ENCODE data around the gene SUCLG1.
"Not testable (repeated sequence)": the region's sequence is repeated elsewhere in the genome, so short reads cannot be mapped to it uniquely, and the experiment has no call there.

Gene SUCLG1

GRCh38 chr2:84459018-84459943 is at the start of gene SUCLG1:
TSS of gene SUCLG1 (minus strand) at chr2:84459280. CDS start at chr2:84459269, 11 bp downstream.
- DNase-seq (ENCODE audit: low read depth in 2 of 2, low spot score in 1 of 2) = peak; percentile 55 to 74

GRCh38 chr2:84498150-84498799 is 39.2 kb upstream of the SUCLG1 start:
- no peak for DNase-seq (ENCODE audit: low read depth in 2 of 2, low spot score in 1 of 2)

- DNase-seq (ENCODE audit: low read depth in 2 of 2, low spot score in 1 of 2) = no peak
Observed at GRCh38 chr2:84497285-84497684, 38.2 kb upstream of the SUCLG1 start.

GRCh38 chr2:84496386-84496785 is 37.3 kb upstream of the SUCLG1 start:
- DNase-seq (ENCODE audit: low read depth in 2 of 2, low spot score in 1 of 2) = no peak

GRCh38 chr2:84495539-84496146 is 36.6 kb upstream of the SUCLG1 start:
- DNase-seq (ENCODE audit: low read depth in 2 of 2, low spot score in 1 of 2) = no peak

GRCh38 chr2:84494070-84494469 is 35.0 kb upstream of the SUCLG1 start:
- no peak for DNase-seq (ENCODE audit: low read depth in 2 of 2, low spot score in 1 of 2)

GRCh38 chr2:84493514-84493913 is 34.4 kb upstream of the SUCLG1 start:
- DNase-seq (ENCODE audit: low read depth in 2 of 2, low spot score in 1 of 2) = no peak

- DNase-seq (ENCODE audit: low read depth in 2 of 2, low spot score in 1 of 2) = no peak
Observed at GRCh38 chr2:84492571-84492970, 33.5 kb upstream of the SUCLG1 start.

GRCh38 chr2:84491741-84492140 is 32.7 kb upstream of the SUCLG1 start:
- no peak for DNase-seq (ENCODE audit: low read depth in 2 of 2, low spot score in 1 of 2)

- no peak for DNase-seq (ENCODE audit: low read depth in 2 of 2, low spot score in 1 of 2)
Observed at GRCh38 chr2:84491256-84491655, 32.2 kb upstream of the SUCLG1 start.

- no peak for DNase-seq (ENCODE audit: low read depth in 2 of 2, low spot score in 1 of 2)
Observed at GRCh38 chr2:84487298-84487996, 28.4 kb upstream of the SUCLG1 start.

GRCh38 chr2:84486441-84487115 is 27.5 kb upstream of the SUCLG1 start:
- DNase-seq (ENCODE audit: low read depth in 2 of 2, low spot score in 1 of 2) = no peak

GRCh38 chr2:84483320-84483719 is 24.2 kb upstream of the SUCLG1 start:
- DNase-seq (ENCODE audit: low read depth in 2 of 2, low spot score in 1 of 2) = no peak

- no peak for DNase-seq (ENCODE audit: low read depth in 2 of 2, low spot score in 1 of 2)
Observed at GRCh38 chr2:84482603-84483002, 23.5 kb upstream of the SUCLG1 start.

GRCh38 chr2:84481702-84482101 is 22.6 kb upstream of the SUCLG1 start:
- no peak for DNase-seq (ENCODE audit: low read depth in 2 of 2, low spot score in 1 of 2)

- DNase-seq (ENCODE audit: low read depth in 2 of 2, low spot score in 1 of 2) = no peak
Observed at GRCh38 chr2:84478867-84479266, 19.8 kb upstream of the SUCLG1 start.

GRCh38 chr2:84477886-84478285 is 18.8 kb upstream of the SUCLG1 start:
- DNase-seq (ENCODE audit: low read depth in 2 of 2, low spot score in 1 of 2) = no peak

- DNase-seq (ENCODE audit: low read depth in 2 of 2, low spot score in 1 of 2) = no peak
Observed at GRCh38 chr2:84474176-84474575, 15.1 kb upstream of the SUCLG1 start.

- no peak for DNase-seq (ENCODE audit: low read depth in 2 of 2, low spot score in 1 of 2)
Observed at GRCh38 chr2:84472856-84473565, 13.9 kb upstream of the SUCLG1 start.

- not testable (repeated sequence) for DNase-seq (ENCODE audit: low read depth in 2 of 2, low spot score in 1 of 2)
Observed at GRCh38 chr2:84472423-84472822, 13.3 kb upstream of the SUCLG1 start.

All from stimulated activated CD8-positive, alpha-beta memory T cell treated with anti-CD3 and anti-CD28 coated beads, Interleukin-4, amount 100 ng/mL, for 4 hours (primary cell).